ENCODE measurements around the gene PRRC2C. TPM values are rescaled to one million over a fixed set of nuclear protein-coding genes. Genes with fewer than 3 reads are reported as not detected.

Gene PRRC2C
- total RNA-seq, 1 experiment from 2014 or later, result 208 TPM

GRCh38 chr1:171507435-171507834, 22.1 kb downstream of the PRRC2C start:
- H3K9me3 Mint-ChIP-seq (ENCODE audit: unreplicated experiment), result no peaks in the 10 kb centered on the region
- no peaks in the 10 kb centered on the region for H3K27me3 ChIP-seq (replicated peaks; ENCODE audit: control insufficient read depth, insufficient read depth, low read length)
- no peaks in the 10 kb centered on the region for H3K27me3 Mint-ChIP-seq (ENCODE audit: insufficient read depth, unreplicated experiment)
- H3K4me1 Mint-ChIP-seq (ENCODE audit: low read depth, unreplicated experiment), result peaks cover 38% of the 10 kb centered on the region
- no peak for TF ChIP-seq CTCF (IDR thresholded peaks at IDR 0.05; ENCODE audit: insufficient read depth in 1 of 2, low read depth in 1 of 2, low read length in 1 of 2, severe bottlenecking in 1 of 2, unreplicated experiment in 1 of 2)
- ChIA-PET CTCF (no interaction called here), POLR2A (no interaction called here)
- H3K36me3 ChIP-seq (ENCODE audit: control insufficient read depth, insufficient read depth, low read length), result no peaks in the 10 kb centered on the region; the same call in 1 of the 2 replicates
- H3K4me3 Mint-ChIP-seq (ENCODE audit: unreplicated experiment), result no peak overlapping the region
- H3K9me3 ChIP-seq, result no peaks in the 10 kb centered on the region
- no peak overlapping the region for H3K27ac Mint-ChIP-seq (ENCODE audit: unreplicated experiment)
- intact Hi-C loops (cut with micrococcal nuclease; ENCODE audit: unreplicated experiment), result no loop called here
- H3K36me3 Mint-ChIP-seq (ENCODE audit: insufficient read depth, unreplicated experiment), result peaks cover 43% of the 10 kb centered on the region
- BruUV-seq (replicated peaks), result no TSS peak
- DNase-seq, result no peak
- peaks cover 14% of the 10 kb centered on the region for H3K4me1 ChIP-seq
- no peak overlapping the region for H3K4me3 ChIP-seq (ENCODE audit: low read depth, low read length)

GRCh38 chr1:171509191-171509590, 23.9 kb downstream of the PRRC2C start:
- Mint-ChIP-seq H3K27me3 (ENCODE audit: insufficient read depth, unreplicated experiment) (no peaks in the 10 kb centered on the region), H3K4me1 (ENCODE audit: low read depth, unreplicated experiment) (peaks cover 32% of the 10 kb centered on the region), H3K4me3 (ENCODE audit: unreplicated experiment) (no peak overlapping the region), H3K36me3 (ENCODE audit: insufficient read depth, unreplicated experiment) (peaks cover 29% of the 10 kb centered on the region), H3K9me3 (ENCODE audit: unreplicated experiment) (no peaks in the 10 kb centered on the region), H3K27ac (ENCODE audit: unreplicated experiment) (no peak overlapping the region)
- BruUV-seq (replicated peaks), result no TSS peak
- Histone ChIP-seq H3K36me3 (ENCODE audit: control insufficient read depth, insufficient read depth, low read length) (no peaks in the 10 kb centered on the region), H3K4me3 (ENCODE audit: low read depth, low read length) (no peak overlapping the region), H3K27me3 (replicated peaks; ENCODE audit: control insufficient read depth, insufficient read depth, low read length) (no peaks in the 10 kb centered on the region), H3K4me1 (peaks cover 14% of the 10 kb centered on the region), H3K9me3 (no peaks in the 10 kb centered on the region)
- TF ChIP-seq CTCF (IDR thresholded peaks at IDR 0.05; ENCODE audit: insufficient read depth in 1 of 2, low read depth in 1 of 2, low read length in 1 of 2, severe bottlenecking in 1 of 2, unreplicated experiment in 1 of 2), result no peak
- intact Hi-C loops (cut with micrococcal nuclease; ENCODE audit: unreplicated experiment), result no loop called here
- ChIA-PET POLR2A (no interaction called here), CTCF (no interaction called here)
- no peak for DNase-seq

- H3K27me3 Mint-ChIP-seq (ENCODE audit: insufficient read depth, unreplicated experiment), result no peaks in the 10 kb centered on the region
- intact Hi-C loops (cut with micrococcal nuclease; ENCODE audit: unreplicated experiment), result no loop called here
- no peaks in the 10 kb centered on the region for H3K9me3 ChIP-seq
- ChIA-PET CTCF (no interaction called here), POLR2A (no interaction called here)
- no peak overlapping the region for H3K4me3 ChIP-seq (ENCODE audit: low read depth, low read length)
- no peak overlapping the region for H3K27ac Mint-ChIP-seq (ENCODE audit: unreplicated experiment)
- no peaks in the 10 kb centered on the region for H3K9me3 Mint-ChIP-seq (ENCODE audit: unreplicated experiment)
- no peaks in the 10 kb centered on the region for H3K27me3 ChIP-seq (replicated peaks; ENCODE audit: control insufficient read depth, insufficient read depth, low read length)
- peaks cover 21% of the 10 kb centered on the region for H3K4me1 Mint-ChIP-seq (ENCODE audit: low read depth, unreplicated experiment)
- H3K36me3 ChIP-seq (ENCODE audit: control insufficient read depth, insufficient read depth, low read length), result no peaks in the 10 kb centered on the region; the same call in 1 of the 2 replicates
- no peak for TF ChIP-seq CTCF (IDR thresholded peaks at IDR 0.05; ENCODE audit: insufficient read depth in 1 of 2, low read depth in 1 of 2, low read length in 1 of 2, severe bottlenecking in 1 of 2, unreplicated experiment in 1 of 2)
- H3K4me3 Mint-ChIP-seq (ENCODE audit: unreplicated experiment), result no peak overlapping the region
- H3K4me1 ChIP-seq, result peaks cover 5% of the 10 kb centered on the region; the same call in 1 of the 2 replicates
- no peak for DNase-seq
- peaks cover 61% of the 10 kb centered on the region for H3K36me3 Mint-ChIP-seq (ENCODE audit: insufficient read depth, unreplicated experiment)
- no TSS peak for BruUV-seq (replicated peaks)
Measured at GRCh38 chr1:171513743-171514142, 28.4 kb downstream of the PRRC2C start.

All from Caco-2 (cell line).